Stomach (tissue), 4 donors: ENCODE measurements around the gene KLF17.

Experiments used
- CTCF ChIP-seq, 7 experiments: fragments of 450-650 bp in 4 of 7; fragments of 200-600 bp in 3 of 7; sonication (generic) in 3 of 7; IDR thresholded peaks; one replicate each; pipeline ENCODE4 v1.5.1; 2016 to 2019; ENCODE audit warnings: antibody characterized with exemption in 7 of 7, control low read depth in 2 of 7, mild to moderate bottlenecking in 1 of 7
- EP300 ChIP-seq: sonication (generic); formaldehyde crosslinking; IDR thresholded peaks from one replicate; pipeline ENCODE4 v1.6.1; 2017; ENCODE audit warnings: antibody characterized with exemption

GRCh38 chr1:44100183-44100868 is 18.3 kb upstream of the KLF17 start:
- TF ChIP-seq CTCF (IDR thresholded peaks at IDR 0.05) (no peak), EP300 (no peak)
